Mesendoderm (in vitro differentiated cells): Measurements from ENCODE around the gene TYW3.
"Not testable (repeated sequence)": the region's sequence is repeated elsewhere in the genome, so short reads cannot be mapped to it uniquely, and the experiment has no call there.

Source experiments
- DNase-seq: peaks from one replicate; pipeline ENCODE4 v3.0.0; 2013
- H2AK5ac ChIP-seq: 2 replicates; pipeline ENCODE4 v1.6.1; 2013; ENCODE audit warnings: low read length, inconsistent platforms
- H2BK120ac ChIP-seq: 2 replicates; pipeline ENCODE4 v1.6.1; 2013; ENCODE audit warnings: low read depth, mild to moderate bottlenecking, low read length, moderate library complexity, mixed read lengths
- H2BK15ac ChIP-seq: replicated peaks from 2 replicates; pipeline ENCODE4 v1.6.1; 2013; ENCODE audit warnings: low read depth, mild to moderate bottlenecking, moderate library complexity
- H2BK5ac ChIP-seq: 2 replicates; pipeline ENCODE4 v1.6.1; 2013; ENCODE audit warnings: low read length, inconsistent platforms
- H3K18ac ChIP-seq: 2 replicates; pipeline ENCODE4 v1.6.1; 2013; ENCODE audit warnings: mild to moderate bottlenecking, low read length, mixed read lengths
- H3K23ac ChIP-seq: one replicate; pipeline ENCODE4 v1.6.1; 2013; ENCODE audit warnings: low read length
- H3K27ac ChIP-seq: 2 replicates; pipeline ENCODE4 v1.5.1; 2013; ENCODE audit warnings: low read depth, mild to moderate bottlenecking, inconsistent platforms, low read length, moderate library complexity
- H3K27me3 ChIP-seq: 2 replicates; pipeline ENCODE4 v1.6.1; 2013; ENCODE audit warnings: low read length, control low read depth, mild to moderate bottlenecking, inconsistent platforms; ENCODE audit not compliant: insufficient read depth, poor library complexity
- H3K36me3 ChIP-seq: 2 replicates; pipeline ENCODE4 v1.6.1; 2013; ENCODE audit warnings: low read length, inconsistent platforms; ENCODE audit not compliant: control insufficient read depth, insufficient read depth
- H3K4ac ChIP-seq: one replicate; pipeline ENCODE4 v1.6.1; 2013; ENCODE audit warnings: low read depth, mild to moderate bottlenecking, low read length, moderate library complexity
- H3K4me1 ChIP-seq: 2 replicates; pipeline ENCODE4 v1.6.1; 2013; ENCODE audit warnings: low read depth, low read length, inconsistent platforms; ENCODE audit not compliant: control insufficient read depth
- H3K4me2 ChIP-seq: 2 replicates; pipeline ENCODE4 v1.6.1; 2013; ENCODE audit warnings: low read length
- H3K4me3 ChIP-seq: 2 replicates; pipeline ENCODE4 v1.5.1; 2013; ENCODE audit warnings: mild to moderate bottlenecking, low read length
- H3K56ac ChIP-seq: one replicate; pipeline ENCODE4 v1.6.1; 2013; ENCODE audit warnings: low read length
- H3K79me1 ChIP-seq: 2 replicates; pipeline ENCODE4 v1.6.1; 2013; ENCODE audit warnings: low read length, inconsistent platforms
- H3K79me2 ChIP-seq: 2 replicates; pipeline ENCODE4 v1.6.1; 2013; ENCODE audit warnings: mild to moderate bottlenecking, low read length; ENCODE audit not compliant: control insufficient read depth, insufficient read depth
- H3K9ac ChIP-seq: 2 replicates; pipeline ENCODE4 v1.6.1; 2013; ENCODE audit warnings: low read length, inconsistent platforms
- H4K5ac ChIP-seq: one replicate; pipeline ENCODE4 v1.6.1; 2013; ENCODE audit warnings: low read length
- H4K8ac ChIP-seq: one replicate; pipeline ENCODE4 v1.6.1; 2013; ENCODE audit warnings: low read depth, mild to moderate bottlenecking, control low read depth, low read length, moderate library complexity
- WGBS: extraction: QIAGEN DNeasy Blood & Tissue Kit; methylation state at CpG from one replicate; pipeline ENCODE4 v1.1.7; 2013; ENCODE audit warnings: low lambda C conversion rate, missing lambda C conversion rate; ENCODE audit not compliant: insufficient coverage; ENCODE audit errors: extremely low coverage; 5-methylcytosine and 5-hydroxymethylcytosine counted together

Gene TYW3

DNA sequence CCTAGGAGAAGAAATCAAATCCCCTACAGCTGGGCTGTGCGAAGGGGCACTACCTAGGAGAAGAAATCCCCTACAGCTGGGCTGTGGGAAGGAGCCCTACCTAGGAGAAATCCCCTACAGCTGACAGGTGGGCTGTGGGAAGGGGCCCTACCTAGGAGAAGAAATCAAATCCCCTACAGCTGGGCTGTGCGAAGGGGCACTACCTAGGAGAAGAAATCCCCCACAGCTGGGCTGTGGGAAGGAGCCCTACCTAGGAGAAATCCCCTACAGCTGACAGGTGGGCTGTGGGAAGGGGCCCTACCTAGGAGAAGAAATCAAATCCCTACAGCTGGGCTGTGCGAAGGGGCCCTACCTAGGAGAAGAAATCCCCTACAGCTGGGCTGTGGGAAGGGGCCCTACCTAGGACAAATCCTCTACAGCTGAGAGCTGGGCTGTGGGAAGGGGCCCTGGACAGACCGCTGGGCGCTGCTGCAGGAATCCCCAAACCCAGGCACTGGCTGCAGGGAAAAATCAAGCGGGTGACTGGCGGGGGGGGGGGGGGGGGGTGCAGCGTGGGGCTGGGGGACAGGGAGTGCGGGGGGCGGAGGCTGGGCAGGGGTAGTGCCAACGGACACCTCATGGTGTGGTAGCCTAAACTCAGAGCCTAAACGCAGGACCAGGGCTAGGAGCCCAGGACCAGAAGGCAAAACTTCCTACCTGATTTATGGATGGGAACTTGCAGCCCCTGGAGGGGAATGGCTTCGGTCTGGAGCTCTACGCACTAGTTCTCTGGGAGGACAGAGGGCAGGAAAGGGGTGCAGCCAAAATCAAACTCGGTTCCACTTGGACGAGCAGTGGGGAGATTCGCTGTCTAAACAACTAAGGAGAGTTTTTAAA lies 643 bp upstream of the TYW3 start:
- peak overlapping the region; percentile 79 for H3K4ac ChIP-seq
- peak overlapping the region; percentile 46 for H3K4me3 ChIP-seq
- H3K4me1 ChIP-seq, H3K36me3 ChIP-seq, H2BK5ac ChIP-seq, H2BK15ac ChIP-seq, H3K79me1 ChIP-seq, H2BK120ac ChIP-seq, H4K5ac ChIP-seq, H3K23ac ChIP-seq, H3K27me3 ChIP-seq, H3K79me2 ChIP-seq, H2AK5ac ChIP-seq, H4K8ac ChIP-seq, H3K27ac ChIP-seq: not testable (repeated sequence)
- H3K56ac ChIP-seq = peak overlapping the region; percentile 85
- no CpG with 5 or more reads among the region's 17 CpGs for WGBS
- peak; percentile 6 for DNase-seq
- H3K9ac ChIP-seq = peak overlapping the region; percentile 54
- peak overlapping the region; percentile 56 for H3K4me2 ChIP-seq
- peak overlapping the region; percentile 97 for H3K18ac ChIP-seq

DNA sequence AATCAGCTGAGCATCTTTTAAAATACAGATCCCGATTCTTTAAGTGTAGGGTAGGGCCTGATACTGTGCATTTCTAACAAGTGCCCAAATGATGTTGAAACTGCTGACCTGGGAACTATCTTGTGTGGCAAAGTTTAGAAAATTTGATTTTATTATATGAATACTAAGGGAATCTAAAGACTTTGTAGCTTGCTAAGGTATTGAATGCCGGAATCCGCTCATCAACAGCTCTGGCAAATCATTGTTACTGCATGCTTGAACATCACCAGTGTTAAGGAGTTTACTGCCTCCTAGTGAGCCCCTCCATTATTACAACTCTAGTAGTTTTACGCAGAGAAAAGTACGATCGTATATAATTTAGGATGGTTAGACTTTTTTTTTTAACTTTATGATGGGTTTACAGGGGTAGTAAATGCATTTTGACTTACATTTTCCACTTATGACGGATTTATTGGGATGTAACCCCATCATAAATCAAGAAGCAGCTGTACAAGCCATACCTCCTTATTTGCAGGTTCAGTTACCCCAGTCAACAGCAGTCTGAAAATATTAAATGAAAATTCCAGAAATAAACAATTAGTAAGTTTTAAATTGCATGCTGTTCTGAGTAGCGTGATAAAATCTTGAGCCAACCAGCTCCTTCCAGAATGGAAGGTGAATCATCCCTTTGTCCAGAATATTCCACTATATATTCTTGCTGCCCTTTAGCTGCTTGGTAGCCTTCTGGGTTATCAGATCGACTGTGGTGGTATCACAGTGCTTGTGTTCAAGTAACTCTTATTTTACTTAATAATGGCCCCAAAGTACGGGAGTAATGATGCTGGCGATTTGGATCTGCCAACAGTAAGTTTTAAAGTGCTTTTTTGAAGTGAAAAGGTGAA lies 892 bp downstream of the TYW3 start:
- peaks cover 7% of the 10 kb centered on the region for H3K79me2 ChIP-seq
- H3K23ac ChIP-seq = no peak overlapping the region
- peak overlapping the region; percentile 91 for H3K9ac ChIP-seq
- no peak overlapping the region for H2BK15ac ChIP-seq
- H3K4me2 ChIP-seq = peak overlapping the region; percentile 45
- peak; percentile 87 for DNase-seq
- H2BK5ac ChIP-seq = no peak overlapping the region
- H2AK5ac ChIP-seq = no peak overlapping the region
- peak overlapping the region; percentile 61 for H3K18ac ChIP-seq
- H2BK120ac ChIP-seq = no peak overlapping the region
- no peaks in the 10 kb centered on the region for H3K36me3 ChIP-seq
- H3K4ac ChIP-seq = no peak overlapping the region
- no peaks in the 10 kb centered on the region for H3K79me1 ChIP-seq
- peaks cover 1% of the 10 kb centered on the region for H3K4me1 ChIP-seq
- no peak overlapping the region for H4K8ac ChIP-seq
- peak overlapping the region; percentile 96 for H3K56ac ChIP-seq
- H4K5ac ChIP-seq = peak overlapping the region; percentile 51
- no peaks in the 10 kb centered on the region for H3K27me3 ChIP-seq
- peak overlapping the region; percentile 86 for H3K4me3 ChIP-seq
- WGBS = no CpG with 5 or more reads among the region's 11 CpGs
- H3K27ac ChIP-seq = peak overlapping the region; percentile 90

DNA sequence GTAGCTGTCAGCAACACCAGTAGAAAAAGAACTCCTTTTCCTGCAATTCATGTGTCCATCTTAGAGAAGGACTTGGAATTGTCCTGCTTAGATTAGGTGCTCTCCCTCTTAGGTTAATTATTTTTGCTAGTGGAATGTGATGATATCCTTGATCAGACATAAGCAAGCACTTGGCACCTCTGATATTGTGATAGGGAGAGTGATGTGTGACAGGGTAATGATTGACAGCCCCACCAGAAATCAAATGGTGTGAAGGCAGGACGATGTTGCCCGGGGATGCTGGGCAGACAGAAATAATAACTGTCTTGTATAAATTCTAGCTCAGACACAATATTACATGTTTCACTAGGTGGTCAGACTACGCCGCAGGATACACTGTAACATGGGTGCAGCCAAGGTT lies 4.4 kb downstream of the TYW3 start:
- Histone ChIP-seq H3K4me1 (no peaks in the 10 kb centered on the region), H3K4ac (no peak overlapping the region), H3K9ac (no peak overlapping the region), H3K18ac (no peak overlapping the region), H2BK5ac (no peak overlapping the region), H3K27me3 (no peaks in the 10 kb centered on the region), H3K36me3 (no peaks in the 10 kb centered on the region), H3K56ac (no peak overlapping the region), H4K8ac (no peak overlapping the region), H3K23ac (no peak overlapping the region), H4K5ac (no peak overlapping the region), H2BK15ac (no peak overlapping the region), H3K27ac (no peak overlapping the region), H2BK120ac (no peak overlapping the region), H3K79me1 (no peaks in the 10 kb centered on the region), H3K4me2 (no peak overlapping the region), H2AK5ac (no peak overlapping the region), H3K4me3 (no peak overlapping the region), H3K79me2 (peaks cover 7% of the 10 kb centered on the region)
- no peak for DNase-seq
- WGBS = no CpG with 5 or more reads among the region's 4 CpGs

DNA sequence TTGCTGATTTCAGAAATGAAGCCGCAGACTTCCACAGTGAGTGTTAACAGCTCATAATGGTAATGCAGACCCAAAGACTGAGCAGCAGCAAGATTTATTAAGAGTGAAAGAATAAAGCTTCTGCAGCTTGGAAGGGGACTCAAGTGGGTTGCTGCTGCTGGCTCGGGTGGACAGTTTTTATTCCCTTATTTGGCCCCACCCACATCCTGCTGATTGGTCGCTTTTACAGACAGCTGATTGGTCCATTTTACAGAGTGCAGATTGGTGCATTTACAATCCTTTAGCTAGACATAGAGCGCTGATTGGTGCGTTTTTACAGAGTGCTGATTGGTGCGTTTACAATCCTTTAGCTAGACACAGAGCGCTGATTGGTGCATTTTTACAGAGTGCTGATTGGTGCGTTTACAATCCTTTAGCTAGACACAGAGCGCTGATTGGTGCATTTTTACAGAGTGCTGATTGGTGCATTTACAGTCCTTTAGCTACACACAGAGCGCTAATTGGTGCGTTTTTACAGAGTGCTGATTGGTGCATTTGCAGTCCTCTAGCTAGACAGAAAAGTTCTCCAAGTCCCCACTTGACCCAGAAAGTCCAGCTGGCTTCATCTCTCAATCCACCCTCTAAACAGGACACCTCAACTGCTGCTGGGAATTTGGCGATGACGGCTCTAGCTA lies 7.5 kb downstream of the TYW3 start:
- H3K4me2 ChIP-seq, H3K9ac ChIP-seq, H3K4ac ChIP-seq, H3K27me3 ChIP-seq, H3K79me1 ChIP-seq, H2BK15ac ChIP-seq, H2AK5ac ChIP-seq, H3K18ac ChIP-seq, H2BK120ac ChIP-seq, DNase-seq, H4K5ac ChIP-seq, H3K4me3 ChIP-seq, H3K79me2 ChIP-seq, H3K36me3 ChIP-seq, H2BK5ac ChIP-seq, H3K27ac ChIP-seq, H3K4me1 ChIP-seq, H3K23ac ChIP-seq, H4K8ac ChIP-seq, H3K56ac ChIP-seq: not testable (repeated sequence)
- no CpG with 5 or more reads among the region's 13 CpGs for WGBS

DNA sequence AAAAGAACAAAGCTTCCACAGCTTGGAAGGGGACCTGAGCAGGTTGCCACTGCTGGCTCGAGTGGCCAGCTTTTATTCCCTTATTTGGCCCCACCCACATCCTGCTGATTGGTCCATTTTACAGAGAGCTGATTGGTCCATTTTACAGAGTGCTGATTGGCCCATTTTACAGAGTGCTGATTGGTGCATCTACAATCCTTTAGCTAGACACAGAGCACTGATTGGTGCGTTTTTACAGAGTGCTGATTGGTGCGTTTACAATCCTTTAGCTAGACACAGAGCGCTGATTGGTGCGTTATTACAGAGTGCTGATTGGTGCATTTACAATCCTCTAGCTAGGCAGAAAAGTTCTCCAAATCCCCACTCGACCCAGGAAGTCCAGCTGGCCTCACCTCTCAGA lies 12.3 kb downstream of the TYW3 start:
- not testable (repeated sequence) for H3K27ac ChIP-seq, H3K4ac ChIP-seq, H3K36me3 ChIP-seq, H3K4me2 ChIP-seq, H2BK5ac ChIP-seq, H3K56ac ChIP-seq, H3K4me3 ChIP-seq, H2BK15ac ChIP-seq, H3K4me1 ChIP-seq, H3K9ac ChIP-seq, H3K23ac ChIP-seq, H2AK5ac ChIP-seq, H3K18ac ChIP-seq, H3K79me2 ChIP-seq, H4K8ac ChIP-seq, H3K79me1 ChIP-seq, H2BK120ac ChIP-seq, H4K5ac ChIP-seq, DNase-seq, H3K27me3 ChIP-seq
- WGBS = no CpG with 5 or more reads among the region's 6 CpGs
